ENCODE measurements around the gene BLOC1S3.

DNA sequence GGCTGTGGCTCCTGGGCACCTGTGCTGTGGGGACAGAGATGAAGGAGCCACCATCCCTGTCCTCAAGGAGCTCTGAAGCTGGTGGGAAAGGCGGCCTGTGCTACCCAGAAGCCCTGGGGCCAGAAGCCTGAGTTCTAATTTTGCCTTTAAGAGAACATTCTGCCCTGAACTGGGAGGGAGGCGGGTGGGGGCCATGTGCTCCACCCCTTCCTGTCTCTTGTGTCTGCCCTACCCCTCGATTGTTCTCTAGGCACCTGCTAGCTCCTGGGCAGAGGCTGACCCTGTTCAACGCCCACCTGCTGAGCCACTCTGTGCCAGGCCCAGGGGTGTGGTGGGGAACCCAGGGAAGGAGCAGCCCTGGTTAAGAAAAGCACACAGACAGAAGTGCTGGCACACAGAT lies 6.4 kb upstream of the BLOC1S3 start:
- TF ChIP-seq, protein P1, sequence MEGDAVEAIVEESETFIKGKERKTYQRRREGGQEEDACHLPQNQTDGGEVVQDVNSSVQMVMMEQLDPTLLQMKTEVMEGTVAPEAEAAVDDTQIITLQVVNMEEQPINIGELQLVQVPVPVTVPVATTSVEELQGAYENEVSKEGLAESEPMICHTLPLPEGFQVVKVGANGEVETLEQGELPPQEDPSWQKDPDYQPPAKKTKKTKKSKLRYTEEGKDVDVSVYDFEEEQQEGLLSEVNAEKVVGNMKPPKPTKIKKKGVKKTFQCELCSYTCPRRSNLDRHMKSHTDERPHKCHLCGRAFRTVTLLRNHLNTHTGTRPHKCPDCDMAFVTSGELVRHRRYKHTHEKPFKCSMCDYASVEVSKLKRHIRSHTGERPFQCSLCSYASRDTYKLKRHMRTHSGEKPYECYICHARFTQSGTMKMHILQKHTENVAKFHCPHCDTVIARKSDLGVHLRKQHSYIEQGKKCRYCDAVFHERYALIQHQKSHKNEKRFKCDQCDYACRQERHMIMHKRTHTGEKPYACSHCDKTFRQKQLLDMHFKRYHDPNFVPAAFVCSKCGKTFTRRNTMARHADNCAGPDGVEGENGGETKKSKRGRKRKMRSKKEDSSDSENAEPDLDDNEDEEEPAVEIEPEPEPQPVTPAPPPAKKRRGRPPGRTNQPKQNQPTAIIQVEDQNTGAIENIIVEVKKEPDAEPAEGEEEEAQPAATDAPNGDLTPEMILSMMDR (conservative IDR thresholded peaks at IDR 0.05), result no peak
- no peak for TF ChIP-seq EZH2 (IDR thresholded peaks at IDR 0.05; ENCODE audit: low read depth)
